UCSD-AML1 (cell line): ENCODE results near the gene FAM163B.

Experiments
- DNase-seq: peaks from one replicate; lab custom pipeline; 2025; ENCODE audit not compliant: unreplicated experiment; lab: John Stamatoyannopoulos, UW

FAM163B gene

GRCh38 chr9:133616643-133617405 is 7.6 kb upstream of the FAM163B start:
- no peak for DNase-seq

GRCh38 chr9:133615606-133616188 is 6.5 kb upstream of the FAM163B start:
- no peak for DNase-seq

- DNase-seq, result no peak
Observed at GRCh38 chr9:133615186-133615585, 6.0 kb upstream of the FAM163B start.

GRCh38 chr9:133614678-133615077 is 5.5 kb upstream of the FAM163B start:
- no peak for DNase-seq

GRCh38 chr9:133614056-133614455 is 4.9 kb upstream of the FAM163B start:
- DNase-seq, result no peak

GRCh38 chr9:133613432-133613831 is 4.2 kb upstream of the FAM163B start:
- DNase-seq, result no peak

GRCh38 chr9:133612816-133613215 is 3.6 kb upstream of the FAM163B start:
- no peak for DNase-seq

- no peak for DNase-seq
Observed at GRCh38 chr9:133612051-133612450, 2.9 kb upstream of the FAM163B start.

GRCh38 chr9:133610845-133611244 is 1.7 kb upstream of the FAM163B start:
- no peak for DNase-seq

- DNase-seq, result no peak
Observed at GRCh38 chr9:133608889-133609288, 300 bp downstream of the FAM163B start.

- DNase-seq, result no peak
Observed at GRCh38 chr9:133608382-133608781, 807 bp downstream of the FAM163B start.

- DNase-seq, result no peak
Observed at GRCh38 chr9:133607976-133608375, 1.2 kb downstream of the FAM163B start.

GRCh38 chr9:133607381-133607780 is 1.8 kb downstream of the FAM163B start:
- no peak for DNase-seq

GRCh38 chr9:133606708-133607025 is 2.5 kb downstream of the FAM163B start:
- DNase-seq, result no peak

GRCh38 chr9:133605856-133606707 is 3.1 kb downstream of the FAM163B start:
- no peak for DNase-seq

GRCh38 chr9:133605446-133605845 is 3.7 kb downstream of the FAM163B start:
- DNase-seq, result no peak

- DNase-seq, result no peak
Observed at GRCh38 chr9:133604856-133605255, 4.3 kb downstream of the FAM163B start.

GRCh38 chr9:133604214-133604613 is 5.0 kb downstream of the FAM163B start:
- DNase-seq, result peak; percentile 19

- DNase-seq, result no peak
Observed at GRCh38 chr9:133603135-133603927, 5.9 kb downstream of the FAM163B start.

GRCh38 chr9:133602277-133602676 is 6.9 kb downstream of the FAM163B start:
- no peak for DNase-seq

GRCh38 chr9:133601746-133602145 is 7.4 kb downstream of the FAM163B start:
- DNase-seq, result no peak
